ENCODE data around the gene FBXO44.

DNA sequence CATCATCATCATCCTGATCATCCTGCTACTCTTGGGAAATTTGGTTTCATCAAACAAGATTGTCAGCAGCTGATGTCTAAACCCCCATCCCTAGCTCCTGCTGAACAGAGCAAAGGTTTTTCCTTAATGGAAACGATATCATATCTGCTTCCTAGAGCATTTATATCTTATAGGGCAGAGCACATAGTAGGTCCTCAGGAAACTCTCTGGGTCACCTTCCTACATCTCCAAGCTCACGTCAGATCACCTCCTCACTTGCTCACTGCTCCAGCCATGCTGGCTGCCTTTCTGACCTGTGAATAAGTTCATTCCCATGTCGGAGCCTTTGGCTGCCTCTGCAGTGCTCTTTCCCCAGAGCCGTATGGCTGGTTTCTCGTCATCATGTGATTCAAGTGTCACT lies 10.9 kb upstream of the FBXO44 start:
- TF ChIP-seq ZBED1 (IDR thresholded peaks at IDR 0.05; ENCODE audit: borderline replicate concordance) (no peak), ETV6 (conservative IDR thresholded peaks at IDR 0.05 in 1 of 2, IDR thresholded peaks at IDR 0.05 in 1 of 2; ENCODE audit: borderline replicate concordance in 1 of 2, low read depth in 1 of 2) (no peak), CEBPB (IDR thresholded peaks at IDR 0.05; ENCODE audit: borderline replicate concordance in 1 of 2, low read depth in 2 of 2, low read length in 2 of 2) (no peak), POLR2A (IDR thresholded peaks at IDR 0.05; ENCODE audit: low read depth, low read length) (no peak), POLR2AphosphoS5 (IDR thresholded peaks at IDR 0.05; ENCODE audit: low read length) (no peak), MTA3 (IDR thresholded peaks at IDR 0.05; ENCODE audit: borderline replicate concordance, low read length) (no peak), ATF2 (IDR thresholded peaks at IDR 0.05; ENCODE audit: low read length) (no peak), IKZF1 (conservative IDR thresholded peaks at IDR 0.05) (no peak), TCF7 (IDR thresholded peaks at IDR 0.05; ENCODE audit: borderline replicate concordance) (no peak), E2F4 (IDR thresholded peaks at IDR 0.05; ENCODE audit: low read depth, low read length) (no peak), CEBPZ (IDR thresholded peaks at IDR 0.05; ENCODE audit: low read depth, low read length) (no peak), BCL3 (IDR thresholded peaks at IDR 0.05; ENCODE audit: borderline replicate concordance, insufficient read depth, low read depth, low read length, poor library complexity, severe bottlenecking) (no peak), ATF3 (IDR thresholded peaks at IDR 0.05; ENCODE audit: borderline replicate concordance, extremely low read depth, low read depth, low read length) (no peak)
- TF ChIP-seq, protein P1, sequence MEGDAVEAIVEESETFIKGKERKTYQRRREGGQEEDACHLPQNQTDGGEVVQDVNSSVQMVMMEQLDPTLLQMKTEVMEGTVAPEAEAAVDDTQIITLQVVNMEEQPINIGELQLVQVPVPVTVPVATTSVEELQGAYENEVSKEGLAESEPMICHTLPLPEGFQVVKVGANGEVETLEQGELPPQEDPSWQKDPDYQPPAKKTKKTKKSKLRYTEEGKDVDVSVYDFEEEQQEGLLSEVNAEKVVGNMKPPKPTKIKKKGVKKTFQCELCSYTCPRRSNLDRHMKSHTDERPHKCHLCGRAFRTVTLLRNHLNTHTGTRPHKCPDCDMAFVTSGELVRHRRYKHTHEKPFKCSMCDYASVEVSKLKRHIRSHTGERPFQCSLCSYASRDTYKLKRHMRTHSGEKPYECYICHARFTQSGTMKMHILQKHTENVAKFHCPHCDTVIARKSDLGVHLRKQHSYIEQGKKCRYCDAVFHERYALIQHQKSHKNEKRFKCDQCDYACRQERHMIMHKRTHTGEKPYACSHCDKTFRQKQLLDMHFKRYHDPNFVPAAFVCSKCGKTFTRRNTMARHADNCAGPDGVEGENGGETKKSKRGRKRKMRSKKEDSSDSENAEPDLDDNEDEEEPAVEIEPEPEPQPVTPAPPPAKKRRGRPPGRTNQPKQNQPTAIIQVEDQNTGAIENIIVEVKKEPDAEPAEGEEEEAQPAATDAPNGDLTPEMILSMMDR (IDR thresholded peaks at IDR 0.05 in 2 of 3, conservative IDR thresholded peaks at IDR 0.05 in 1 of 3; ENCODE audit: control insufficient read depth in 2 of 3, extremely low read depth in 1 of 3, insufficient read depth in 1 of 3, low read depth in 3 of 3, low read length in 3 of 3), result no peak

Data from GM12878 (cell line).